Dendritic cell treated with granulocyte-macrophage colony-stimulating factor and Interleukin-4, amounts not matched to agents 40 ng/mL and 50 ng/mL, for 4 days (primary cell): Measurements from ENCODE around the gene EPHA7.

Source experiments
- H3K27ac Mint-ChIP-seq: one replicate; pipeline ENCODE4 v1.8.0; 2022; ENCODE audit warnings: mild to moderate bottlenecking, mixed read lengths
- H3K27me3 Mint-ChIP-seq: one replicate; pipeline ENCODE4 v1.8.0; 2022; ENCODE audit warnings: mild to moderate bottlenecking, mixed read lengths
- H3K36me3 Mint-ChIP-seq: one replicate; pipeline ENCODE4 v1.8.0; 2022; ENCODE audit warnings: low read depth, mixed read lengths
- H3K4me1 Mint-ChIP-seq: one replicate; pipeline ENCODE4 v1.8.0; 2022; ENCODE audit warnings: low read depth, mixed read lengths
- H3K4me3 Mint-ChIP-seq: one replicate; pipeline ENCODE4 v1.8.0; 2022; ENCODE audit warnings: mild to moderate bottlenecking, moderate library complexity, mixed read lengths
- H3K9me3 Mint-ChIP-seq: one replicate; pipeline ENCODE4 v1.8.0; 2022; ENCODE audit warnings: mixed read lengths
- intact Hi-C: fragments of 100-400 bp; cut with micrococcal nuclease; formaldehyde crosslinking; loops from one replicate; pipeline ENCODE4 v1.15.0; 2022

EPHA7 gene

GRCh38 chr6:93419304-93420162 is at the start of gene EPHA7:
Gene EPHA7, minus strand, starts transcription at chr6:93419559. Its CDS starts 218 bp downstream, at chr6:93419341.
- Mint-ChIP-seq H3K27me3 (peaks cover 57% of the 10 kb centered on the region), H3K9me3 (no peaks in the 10 kb centered on the region), H3K4me1 (peaks cover 38% of the 10 kb centered on the region), H3K36me3 (no peaks in the 10 kb centered on the region), H3K27ac (no peak within 1 kb of the TSS), H3K4me3 (peak within 1 kb of the TSS; percentile 79)
- intact Hi-C loops, result loop anchor here (5.0 kb wide), 1 partner anchor 382 kb away; no protein-coding TSS in a partner anchor

- Mint-ChIP-seq H3K36me3 (no peaks in the 10 kb centered on the region), H3K4me3 (no peak overlapping the region), H3K27me3 (no peaks in the 10 kb centered on the region), H3K27ac (no peak overlapping the region), H3K9me3 (no peaks in the 10 kb centered on the region), H3K4me1 (no peaks in the 10 kb centered on the region)
- intact Hi-C loops, result no loop called here
Observed at GRCh38 chr6:93468291-93468690, 48.9 kb upstream of the EPHA7 start.

- Mint-ChIP-seq H3K4me3 (no peak overlapping the region), H3K36me3 (no peaks in the 10 kb centered on the region), H3K9me3 (no peaks in the 10 kb centered on the region), H3K27me3 (no peaks in the 10 kb centered on the region), H3K4me1 (no peaks in the 10 kb centered on the region), H3K27ac (no peak overlapping the region)
- intact Hi-C loops, result no loop called here
Observed at GRCh38 chr6:93454533-93454932, 35.2 kb upstream of the EPHA7 start.

- no peaks in the 10 kb centered on the region for H3K9me3 Mint-ChIP-seq
- H3K36me3 Mint-ChIP-seq, result no peaks in the 10 kb centered on the region
- H3K27ac Mint-ChIP-seq, result no peak overlapping the region
- no peaks in the 10 kb centered on the region for H3K4me1 Mint-ChIP-seq
- no peak overlapping the region for H3K4me3 Mint-ChIP-seq
- intact Hi-C loops, result no loop called here
- no peaks in the 10 kb centered on the region for H3K27me3 Mint-ChIP-seq
Observed at GRCh38 chr6:93453956-93454355, 34.6 kb upstream of the EPHA7 start.

- Mint-ChIP-seq H3K9me3 (no peaks in the 10 kb centered on the region), H3K27ac (no peak overlapping the region), H3K27me3 (no peaks in the 10 kb centered on the region), H3K4me1 (no peaks in the 10 kb centered on the region), H3K4me3 (no peak overlapping the region), H3K36me3 (no peaks in the 10 kb centered on the region)
- intact Hi-C loops, result no loop called here
Observed at GRCh38 chr6:93447874-93448273, 28.5 kb upstream of the EPHA7 start.

GRCh38 chr6:93437491-93437890 is 18.1 kb upstream of the EPHA7 start:
- no peaks in the 10 kb centered on the region for H3K9me3 Mint-ChIP-seq
- H3K4me3 Mint-ChIP-seq, result no peak overlapping the region
- no peak overlapping the region for H3K27ac Mint-ChIP-seq
- no peaks in the 10 kb centered on the region for H3K4me1 Mint-ChIP-seq
- no peaks in the 10 kb centered on the region for H3K36me3 Mint-ChIP-seq
- H3K27me3 Mint-ChIP-seq, result no peaks in the 10 kb centered on the region
- intact Hi-C loops, result no loop called here

- Mint-ChIP-seq H3K27ac (no peak overlapping the region), H3K27me3 (no peaks in the 10 kb centered on the region), H3K9me3 (no peaks in the 10 kb centered on the region), H3K4me1 (no peaks in the 10 kb centered on the region), H3K4me3 (no peak overlapping the region), H3K36me3 (no peaks in the 10 kb centered on the region)
- intact Hi-C loops, result no loop called here
Observed at GRCh38 chr6:93433592-93433991, 14.2 kb upstream of the EPHA7 start.

GRCh38 chr6:93424303-93425064 is 5.1 kb upstream of the EPHA7 start:
- H3K9me3 Mint-ChIP-seq, result no peaks in the 10 kb centered on the region
- H3K36me3 Mint-ChIP-seq, result no peaks in the 10 kb centered on the region
- peaks cover 20% of the 10 kb centered on the region for H3K27me3 Mint-ChIP-seq
- no peak overlapping the region for H3K4me3 Mint-ChIP-seq
- no peak overlapping the region for H3K27ac Mint-ChIP-seq
- H3K4me1 Mint-ChIP-seq, result peaks cover 8% of the 10 kb centered on the region
- intact Hi-C loops, result loop anchor here (5.0 kb wide), 1 partner anchor 387 kb away; no protein-coding TSS in a partner anchor

- Mint-ChIP-seq H3K4me3 (no peak overlapping the region), H3K9me3 (no peaks in the 10 kb centered on the region), H3K4me1 (peaks cover 17% of the 10 kb centered on the region), H3K27me3 (peaks cover 29% of the 10 kb centered on the region), H3K27ac (no peak overlapping the region), H3K36me3 (no peaks in the 10 kb centered on the region)
- intact Hi-C loops, result loop anchor here (5.0 kb wide), 1 partner anchor 386 kb away; no protein-coding TSS in a partner anchor
Observed at GRCh38 chr6:93423542-93423941, 4.2 kb upstream of the EPHA7 start.

GRCh38 chr6:93420163-93420795 is 920 bp upstream of the EPHA7 start:
- Mint-ChIP-seq H3K4me3 (peak overlapping the region; percentile 79), H3K4me1 (peaks cover 38% of the 10 kb centered on the region), H3K27me3 (peaks cover 56% of the 10 kb centered on the region), H3K27ac (no peak overlapping the region), H3K36me3 (no peaks in the 10 kb centered on the region), H3K9me3 (no peaks in the 10 kb centered on the region)
- intact Hi-C loops, result loop anchor here (5.0 kb wide), 1 partner anchor 383 kb away; no protein-coding TSS in a partner anchor

GRCh38 chr6:93418408-93419303 is 703 bp downstream of the EPHA7 start:
- H3K4me1 Mint-ChIP-seq, result peaks cover 38% of the 10 kb centered on the region
- peaks cover 60% of the 10 kb centered on the region for H3K27me3 Mint-ChIP-seq
- intact Hi-C loops, result no loop called here
- H3K27ac Mint-ChIP-seq, result no peak overlapping the region
- H3K9me3 Mint-ChIP-seq, result no peaks in the 10 kb centered on the region
- H3K36me3 Mint-ChIP-seq, result no peaks in the 10 kb centered on the region
- peak overlapping the region; percentile 79 for H3K4me3 Mint-ChIP-seq

- H3K4me3 Mint-ChIP-seq, result peak overlapping the region; percentile 67
- H3K27ac Mint-ChIP-seq, result no peak overlapping the region
- no peaks in the 10 kb centered on the region for H3K36me3 Mint-ChIP-seq
- H3K27me3 Mint-ChIP-seq, result peaks cover 60% of the 10 kb centered on the region
- intact Hi-C loops, result no loop called here
- H3K4me1 Mint-ChIP-seq, result peaks cover 38% of the 10 kb centered on the region
- no peaks in the 10 kb centered on the region for H3K9me3 Mint-ChIP-seq
Observed at GRCh38 chr6:93418033-93418407, 1.3 kb downstream of the EPHA7 start.

GRCh38 chr6:93417421-93418013 is 1.8 kb downstream of the EPHA7 start:
- Mint-ChIP-seq H3K4me1 (peaks cover 38% of the 10 kb centered on the region), H3K27me3 (peaks cover 60% of the 10 kb centered on the region), H3K27ac (no peak overlapping the region), H3K4me3 (no peak overlapping the region), H3K36me3 (no peaks in the 10 kb centered on the region), H3K9me3 (no peaks in the 10 kb centered on the region)
- intact Hi-C loops, result no loop called here
